Tibial artery (tissue), 4 donors: ENCODE results near the gene TGM3.

Experiments used
- DNase-seq, 2 donors: peaks; one replicate each; pipeline ENCODE4 v3.0.0-alpha.2; 2019
- H3K27ac ChIP-seq, 2 donors: fragments of 200-600 bp; sonication (generic) in 1 of 2; 1 replicate in 1 of 2; 2 replicates in 1 of 2; pipeline ENCODE4 v1.5.1; 2018 to 2019; ENCODE audit warnings: mild to moderate bottlenecking in 1 of 2
- H3K27me3 ChIP-seq, 2 donors: fragments of 200-600 bp; sonication (generic) in 1 of 2; one replicate each; pipeline versions ENCODE4 v1.5.1 to v1.6.0; 2016 to 2019
- H3K36me3 ChIP-seq, 3 donors: fragments of 200-600 bp; sonication (generic) in 2 of 3; one replicate each; pipeline ENCODE4 v1.5.1; 2016 to 2019; ENCODE audit warnings: mild to moderate bottlenecking in 2 of 3
- H3K4me1 ChIP-seq, 4 donors: fragments of 200-600 bp; sonication (generic) in 2 of 4; 1 replicate in 3 of 4; 2 replicates in 1 of 4; pipeline ENCODE4 v1.5.1; 2016 to 2019
- H3K4me3 ChIP-seq, 2 donors: fragments of 200-600 bp; sonication (generic) in 1 of 2; 1 replicate in 1 of 2; 2 replicates in 1 of 2; pipeline ENCODE4 v1.5.1; 2018 to 2019; ENCODE audit warnings: mild to moderate bottlenecking in 2 of 2
- H3K9me3 ChIP-seq, 3 donors: fragments of 200-600 bp; sonication (generic) in 1 of 3; one replicate each; pipeline ENCODE4 v1.5.1; 2016 to 2019
- CTCF ChIP-seq, 2 experiments: fragments of 200-600 bp in 1 of 2; fragments of 450-650 bp in 1 of 2; IDR thresholded peaks; one replicate each; pipeline ENCODE4 v1.5.1; 2017 to 2019; ENCODE audit warnings: antibody characterized with exemption in 2 of 2, mild to moderate bottlenecking in 1 of 2, moderate library complexity in 1 of 2
- intact Hi-C: fragments of 100-400 bp; cut with DNase I; formaldehyde crosslinking; loops from one replicate; pipeline ENCODE4 v1.15.0; 2023; ENCODE audit warnings: low total_unique reads

TGM3 gene

GRCh38 chr20:2253256-2253655, 42.5 kb upstream of the TGM3 start:
- intact Hi-C loops: no loop called here
- H3K27me3 ChIP-seq: peaks cover 0 to 3% of the 10 kb centered on the region in 2 donors
- H3K36me3 ChIP-seq: no peaks in the 10 kb centered on the region
- H3K9me3 ChIP-seq: no peaks in the 10 kb centered on the region
- no peak for TF ChIP-seq CTCF (IDR thresholded peaks at IDR 0.05)
- no peak overlapping the region for H3K4me3 ChIP-seq
- no peak for DNase-seq
- H3K27ac ChIP-seq: no peak overlapping the region
- H3K4me1 ChIP-seq: no peaks in the 10 kb centered on the region

GRCh38 chr20:2254333-2254732, 41.5 kb upstream of the TGM3 start:
- no peak overlapping the region for H3K27ac ChIP-seq
- no peak overlapping the region for H3K4me3 ChIP-seq
- no peaks in the 10 kb centered on the region for H3K36me3 ChIP-seq
- intact Hi-C loops: no loop called here
- H3K27me3 ChIP-seq: peaks cover 0 to 3% of the 10 kb centered on the region in 2 donors
- TF ChIP-seq CTCF (IDR thresholded peaks at IDR 0.05): no peak
- H3K9me3 ChIP-seq: no peaks in the 10 kb centered on the region
- DNase-seq: no peak
- no peaks in the 10 kb centered on the region for H3K4me1 ChIP-seq

GRCh38 chr20:2255926-2256531, 39.8 kb upstream of the TGM3 start:
- no peak overlapping the region for H3K4me3 ChIP-seq
- no peaks in the 10 kb centered on the region for H3K36me3 ChIP-seq
- no peaks in the 10 kb centered on the region for H3K4me1 ChIP-seq
- intact Hi-C loops: no loop called here
- no peak for DNase-seq
- peaks cover 0 to 3% of the 10 kb centered on the region in 2 donors for H3K27me3 ChIP-seq
- no peak overlapping the region for H3K27ac ChIP-seq
- no peak for TF ChIP-seq CTCF (IDR thresholded peaks at IDR 0.05)
- no peaks in the 10 kb centered on the region for H3K9me3 ChIP-seq

GRCh38 chr20:2259731-2260130, 36.1 kb upstream of the TGM3 start:
- peaks cover 0 to 3% of the 10 kb centered on the region in 2 donors for H3K27me3 ChIP-seq
- no peaks in the 10 kb centered on the region for H3K9me3 ChIP-seq
- no peaks in the 10 kb centered on the region for H3K36me3 ChIP-seq
- DNase-seq: no peak
- intact Hi-C loops: no loop called here
- H3K4me3 ChIP-seq: no peak overlapping the region
- H3K27ac ChIP-seq: no peak overlapping the region
- no peaks in the 10 kb centered on the region for H3K4me1 ChIP-seq
- TF ChIP-seq CTCF (IDR thresholded peaks at IDR 0.05): no peak

GRCh38 chr20:2260250-2260649, 35.6 kb upstream of the TGM3 start:
- no peak for TF ChIP-seq CTCF (IDR thresholded peaks at IDR 0.05)
- Histone ChIP-seq H3K27ac (no peak overlapping the region), H3K9me3 (no peaks in the 10 kb centered on the region), H3K4me3 (no peak overlapping the region), H3K4me1 (no peaks in the 10 kb centered on the region), H3K36me3 (no peaks in the 10 kb centered on the region), H3K27me3 (peaks cover 0 to 3% of the 10 kb centered on the region in 2 donors)
- intact Hi-C loops: no loop called here
- DNase-seq: no peak

GRCh38 chr20:2261046-2261485, 34.7 kb upstream of the TGM3 start:
- H3K4me1 ChIP-seq: no peaks in the 10 kb centered on the region
- peaks cover 0 to 3% of the 10 kb centered on the region in 2 donors for H3K27me3 ChIP-seq
- no peaks in the 10 kb centered on the region for H3K9me3 ChIP-seq
- no peak overlapping the region for H3K4me3 ChIP-seq
- DNase-seq: no peak
- intact Hi-C loops: no loop called here
- H3K27ac ChIP-seq: no peak overlapping the region
- TF ChIP-seq CTCF (IDR thresholded peaks at IDR 0.05): no peak
- H3K36me3 ChIP-seq: no peaks in the 10 kb centered on the region
